ENCODE results near the gene FA2H.
"Not testable (repeated sequence)": the region's sequence is repeated elsewhere in the genome, so short reads cannot be mapped to it uniquely, and the experiment has no call there.

DNA sequence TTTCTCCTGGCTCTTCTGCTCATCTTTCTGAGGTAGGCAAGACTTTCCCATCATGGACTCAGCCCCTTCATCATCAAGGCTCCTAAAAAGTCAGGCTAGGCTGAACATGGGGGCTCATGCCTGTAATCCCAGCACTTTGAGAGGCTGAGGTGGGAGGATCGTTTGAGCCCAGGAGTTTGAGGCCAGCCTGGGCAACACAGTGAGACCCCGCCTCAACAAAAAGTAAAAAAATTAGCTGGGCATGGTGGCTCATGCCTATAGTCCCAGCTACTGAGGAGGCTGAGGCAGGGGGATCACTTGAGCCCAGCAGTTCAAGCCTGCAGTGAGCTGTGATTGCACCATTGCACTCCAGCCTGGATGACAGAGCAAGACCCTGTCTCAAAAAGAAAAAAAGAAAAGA lies 52.5 kb downstream of the FA2H start:
- not testable (repeated sequence) for TF ChIP-seq KAT7 (CRISPR knock-in tag; IDR thresholded peaks at IDR 0.05; ENCODE audit: borderline replicate concordance); POLR2AphosphoS5 (IDR thresholded peaks at IDR 0.05; ENCODE audit: low read depth, low read length); YY1 (IDR thresholded peaks at IDR 0.05; ENCODE audit: insufficient read depth, insufficient replicate concordance, low read depth, low read length); ZNF138 (CRISPR knock-in tag; IDR thresholded peaks at IDR 0.05; ENCODE audit: low read depth); ZNF776 (CRISPR knock-in tag; IDR thresholded peaks at IDR 0.05); RBM22 (optimal IDR thresholded peaks at IDR 0.05; ENCODE audit: low read length); ZBTB38 (CRISPR knock-in tag; IDR thresholded peaks at IDR 0.05); DMAP1 (CRISPR knock-in tag; IDR thresholded peaks at IDR 0.05); REST (IDR thresholded peaks at IDR 0.05; ENCODE audit: borderline replicate concordance in 1 of 2, low read depth in 1 of 2, low read length in 2 of 2)
- TF ChIP-seq, protein P1, sequence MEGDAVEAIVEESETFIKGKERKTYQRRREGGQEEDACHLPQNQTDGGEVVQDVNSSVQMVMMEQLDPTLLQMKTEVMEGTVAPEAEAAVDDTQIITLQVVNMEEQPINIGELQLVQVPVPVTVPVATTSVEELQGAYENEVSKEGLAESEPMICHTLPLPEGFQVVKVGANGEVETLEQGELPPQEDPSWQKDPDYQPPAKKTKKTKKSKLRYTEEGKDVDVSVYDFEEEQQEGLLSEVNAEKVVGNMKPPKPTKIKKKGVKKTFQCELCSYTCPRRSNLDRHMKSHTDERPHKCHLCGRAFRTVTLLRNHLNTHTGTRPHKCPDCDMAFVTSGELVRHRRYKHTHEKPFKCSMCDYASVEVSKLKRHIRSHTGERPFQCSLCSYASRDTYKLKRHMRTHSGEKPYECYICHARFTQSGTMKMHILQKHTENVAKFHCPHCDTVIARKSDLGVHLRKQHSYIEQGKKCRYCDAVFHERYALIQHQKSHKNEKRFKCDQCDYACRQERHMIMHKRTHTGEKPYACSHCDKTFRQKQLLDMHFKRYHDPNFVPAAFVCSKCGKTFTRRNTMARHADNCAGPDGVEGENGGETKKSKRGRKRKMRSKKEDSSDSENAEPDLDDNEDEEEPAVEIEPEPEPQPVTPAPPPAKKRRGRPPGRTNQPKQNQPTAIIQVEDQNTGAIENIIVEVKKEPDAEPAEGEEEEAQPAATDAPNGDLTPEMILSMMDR (CRISPR knock-in tag; IDR thresholded peaks at IDR 0.05): not testable (repeated sequence)
